ACHN (cell line): Measurements from ENCODE around the gene IRS1.

ENCODE experiments used
- DNase-seq: peaks from one replicate; pipeline ENCODE4 v3.0.0-alpha.2; 2015
- in situ Hi-C: cut with HindIII; loops from 2 replicates; pipeline ENCODE4 v1.10.0; 2017; ENCODE audit warnings: low sequenced_read_pairs, low pct_ligation_motif_present, low pct_unique_long_range_greater_than_20kb

The IRS1 gene

GRCh38 chr2:226711606-226712296 is 87.9 kb downstream of the IRS1 start:
- no peak for DNase-seq
- in situ Hi-C loops = no loop called here

- in situ Hi-C loops = no loop called here
These were observed 92.1 kb downstream of the IRS1 start for GRCh38 chr2:226707499-226707898.

GRCh38 chr2:226705965-226706364 is 93.7 kb downstream of the IRS1 start:
- in situ Hi-C loops = no loop called here
- DNase-seq = no peak

More at GRCh38 chr2:226707499-226707898, 92.1 kb downstream of the IRS1 start:
- DNase-seq = no peak

- in situ Hi-C loops = no loop called here
- no peak for DNase-seq
These were observed 94.3 kb downstream of the IRS1 start for GRCh38 chr2:226705133-226705886.

- in situ Hi-C loops = no loop called here
- no peak for DNase-seq
These were observed 96.1 kb downstream of the IRS1 start for GRCh38 chr2:226703514-226703913.

GRCh38 chr2:226702376-226702775 is 97.2 kb downstream of the IRS1 start:
- in situ Hi-C loops = no loop called here
- no peak for DNase-seq

GRCh38 chr2:226701052-226701451 is 98.6 kb downstream of the IRS1 start:
- no peak for DNase-seq
- in situ Hi-C loops = no loop called here

- in situ Hi-C loops = no loop called here
- no peak for DNase-seq
These were observed 100.3 kb downstream of the IRS1 start for GRCh38 chr2:226699321-226699720.

GRCh38 chr2:226698671-226699070 is 100.9 kb downstream of the IRS1 start:
- in situ Hi-C loops = no loop called here
- no peak for DNase-seq

GRCh38 chr2:226694586-226695284 is 104.9 kb downstream of the IRS1 start:
- in situ Hi-C loops = no loop called here
- no peak for DNase-seq

- no peak for DNase-seq
- in situ Hi-C loops = no loop called here
These were observed 105.5 kb downstream of the IRS1 start for GRCh38 chr2:226694149-226694548.

- no peak for DNase-seq
- in situ Hi-C loops = no loop called here
These were observed 106.1 kb downstream of the IRS1 start for GRCh38 chr2:226693521-226693920.

GRCh38 chr2:226692521-226693126 is 107.0 kb downstream of the IRS1 start:
- in situ Hi-C loops = no loop called here
- DNase-seq = no peak

GRCh38 chr2:226691255-226691654 is 108.4 kb downstream of the IRS1 start:
- in situ Hi-C loops = no loop called here
- DNase-seq = no peak

- no peak for DNase-seq
- in situ Hi-C loops = no loop called here
These were observed 109.1 kb downstream of the IRS1 start for GRCh38 chr2:226690461-226691024.

- in situ Hi-C loops = no loop called here
- DNase-seq = no peak
These were observed 111.9 kb downstream of the IRS1 start for GRCh38 chr2:226687641-226688253.

- in situ Hi-C loops = no loop called here
- no peak for DNase-seq
These were observed 115.1 kb downstream of the IRS1 start for GRCh38 chr2:226684563-226684959.

GRCh38 chr2:226683944-226684562 is 115.6 kb downstream of the IRS1 start:
- DNase-seq = no peak
- in situ Hi-C loops = no loop called here
